ENCODE measurements around the gene MTCL3.
A peak's percentile ranks its signal among the peaks of the same experiment; 100 is the strongest.

Gene MTCL3

DNA sequence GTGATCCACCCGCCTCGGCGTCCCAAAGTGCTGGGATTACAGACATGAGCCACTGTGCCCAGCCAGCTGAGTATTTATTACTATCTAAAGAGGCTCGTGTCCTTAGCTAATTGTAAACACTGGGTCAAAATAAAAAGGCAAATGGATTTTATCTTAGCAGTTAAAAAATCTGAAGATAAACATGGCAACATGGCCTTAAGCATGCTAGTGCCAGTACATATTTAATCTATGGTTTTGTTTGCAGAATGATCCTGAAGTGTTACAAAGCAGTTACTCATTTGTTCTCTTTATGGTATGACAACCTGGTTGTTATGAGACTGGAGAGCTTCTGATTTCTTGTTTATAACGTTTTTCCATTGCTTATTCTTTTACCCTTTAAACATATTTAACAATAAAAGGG is 56.1 kb downstream of the MTCL3 start:
- 81 to 86% (median 84%) methylated on average over 5 of the region's 5 CpGs for whole genome bisulfite sequencing, 5 donors
- intact Hi-C loops (cut with DNase I; ENCODE audit: low total_unique reads), result loop anchor here (10.0 kb wide), 1 partner anchor 82 kb away; no protein-coding TSS in a partner anchor
- DNase-seq, result no peak
- Histone ChIP-seq H3K4me3 (no peak overlapping the region), H3K27me3 (replicated peaks in 1 of 7) (no peaks in the 10 kb centered on the region), H3K27ac (no peak overlapping the region), H3K4me1 (peaks cover 0 to 4% (median 0%) of the 10 kb centered on the region in 6 donors), H3K36me3 (no peaks in the 10 kb centered on the region), H3K9me3 (no peaks in the 10 kb centered on the region)
- TF ChIP-seq POLR2AphosphoS5 (IDR thresholded peaks at IDR 0.05) (no peak), POLR2A (IDR thresholded peaks at IDR 0.05) (no peak)
- TF ChIP-seq, protein P1, sequence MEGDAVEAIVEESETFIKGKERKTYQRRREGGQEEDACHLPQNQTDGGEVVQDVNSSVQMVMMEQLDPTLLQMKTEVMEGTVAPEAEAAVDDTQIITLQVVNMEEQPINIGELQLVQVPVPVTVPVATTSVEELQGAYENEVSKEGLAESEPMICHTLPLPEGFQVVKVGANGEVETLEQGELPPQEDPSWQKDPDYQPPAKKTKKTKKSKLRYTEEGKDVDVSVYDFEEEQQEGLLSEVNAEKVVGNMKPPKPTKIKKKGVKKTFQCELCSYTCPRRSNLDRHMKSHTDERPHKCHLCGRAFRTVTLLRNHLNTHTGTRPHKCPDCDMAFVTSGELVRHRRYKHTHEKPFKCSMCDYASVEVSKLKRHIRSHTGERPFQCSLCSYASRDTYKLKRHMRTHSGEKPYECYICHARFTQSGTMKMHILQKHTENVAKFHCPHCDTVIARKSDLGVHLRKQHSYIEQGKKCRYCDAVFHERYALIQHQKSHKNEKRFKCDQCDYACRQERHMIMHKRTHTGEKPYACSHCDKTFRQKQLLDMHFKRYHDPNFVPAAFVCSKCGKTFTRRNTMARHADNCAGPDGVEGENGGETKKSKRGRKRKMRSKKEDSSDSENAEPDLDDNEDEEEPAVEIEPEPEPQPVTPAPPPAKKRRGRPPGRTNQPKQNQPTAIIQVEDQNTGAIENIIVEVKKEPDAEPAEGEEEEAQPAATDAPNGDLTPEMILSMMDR (IDR thresholded peaks at IDR 0.05 in 8 of 11, conservative IDR thresholded peaks at IDR 0.05 in 3 of 11), result no peak

DNA sequence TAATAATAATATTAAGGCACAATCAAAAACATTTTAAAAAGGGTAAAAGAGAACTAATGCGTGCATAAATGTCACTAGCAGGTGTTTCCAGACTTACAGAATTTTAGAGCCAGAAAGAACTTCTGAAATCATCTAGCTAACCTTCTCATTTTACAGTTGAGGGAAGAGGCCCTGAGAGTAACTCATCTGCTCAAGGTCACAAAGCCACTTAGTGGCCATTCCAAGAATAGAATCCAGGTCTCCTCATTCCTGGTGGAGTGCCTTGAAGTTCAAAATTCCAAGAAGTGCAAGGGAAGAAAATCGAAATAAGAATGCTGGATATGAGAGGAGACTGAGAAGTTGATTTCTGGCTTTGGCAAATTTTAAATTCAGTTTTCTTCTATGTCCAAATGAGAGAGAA is 56.8 kb downstream of the MTCL3 start:
- peaks cover 0 to 10% (median under 1%) of the 10 kb centered on the region in 6 donors for H3K4me1 ChIP-seq
- no peak for DNase-seq
- no peak overlapping the region for H3K27ac ChIP-seq
- no peaks in the 10 kb centered on the region for H3K9me3 ChIP-seq
- no peaks in the 10 kb centered on the region for H3K36me3 ChIP-seq
- H3K4me3 ChIP-seq, result no peak overlapping the region
- TF ChIP-seq, protein P1 (IDR thresholded peaks at IDR 0.05 in 8 of 11, conservative IDR thresholded peaks at IDR 0.05 in 3 of 11), result no peak
- TF ChIP-seq POLR2A (IDR thresholded peaks at IDR 0.05) (no peak), POLR2AphosphoS5 (IDR thresholded peaks at IDR 0.05) (no peak)
- 71 to 89% (median 80%) methylated on average over 2 of the region's 2 CpGs for WGBS, 5 donors
- intact Hi-C loops (cut with DNase I; ENCODE audit: low total_unique reads), result loop anchor here (10.0 kb wide), 1 partner anchor 82 kb away; no protein-coding TSS in a partner anchor
- no peaks in the 10 kb centered on the region for H3K27me3 ChIP-seq (replicated peaks in 1 of 7)

DNA sequence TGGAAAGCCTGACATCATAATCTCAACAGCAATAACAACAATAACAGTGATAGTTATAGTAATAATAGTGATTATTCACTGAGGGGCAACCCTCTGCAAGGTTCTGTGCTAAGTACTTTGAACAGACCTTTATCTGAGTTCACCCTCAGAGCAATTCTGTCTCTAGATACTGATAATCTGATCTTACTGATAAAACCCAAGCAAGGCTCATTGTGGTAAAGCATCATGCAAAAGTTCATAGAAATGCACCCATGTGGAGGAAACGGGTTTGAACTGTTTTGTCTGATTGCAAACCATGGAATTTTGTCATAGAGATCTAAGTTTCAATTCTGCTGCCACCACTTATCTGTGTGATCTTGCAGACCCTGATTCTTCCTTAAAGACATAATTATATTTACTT is 58.7 kb downstream of the MTCL3 start:
- WGBS, 5 donors, result 48 to 76% (median 64%) methylated on average over 1 of the region's 1 CpG
- H3K4me3 ChIP-seq, result no peak overlapping the region
- TF ChIP-seq POLR2AphosphoS5 (IDR thresholded peaks at IDR 0.05) (no peak), POLR2A (IDR thresholded peaks at IDR 0.05) (no peak)
- TF ChIP-seq, protein P1 (IDR thresholded peaks at IDR 0.05 in 8 of 11, conservative IDR thresholded peaks at IDR 0.05 in 3 of 11), result no peak

DNA sequence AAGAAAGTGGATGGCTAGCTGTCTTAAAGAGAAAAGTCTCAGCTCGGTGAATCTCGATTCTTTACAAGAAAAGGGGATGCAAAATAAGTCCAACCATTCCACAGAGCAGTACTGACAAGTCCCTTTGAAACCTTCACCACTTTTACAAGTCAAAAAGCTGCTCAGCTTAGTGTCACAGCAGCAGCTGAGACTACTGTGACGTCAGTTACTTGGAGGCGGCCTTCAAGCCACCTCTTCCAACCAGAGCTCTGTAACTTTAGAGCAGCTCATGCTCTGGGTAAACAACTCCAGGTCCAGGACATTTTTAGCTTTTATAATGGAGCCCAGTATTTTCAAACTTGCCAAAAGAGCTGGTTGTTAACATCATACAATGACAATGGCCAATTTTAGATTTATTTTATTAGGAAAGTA is 59.9 kb downstream of the MTCL3 start, which contains the start of gene KIAA0408:
TSS of gene KIAA0408 (minus strand) at position 159 of the 411 bp plus-strand sequence. CDS start 5,408 bp downstream, outside the sequence.
- Histone ChIP-seq H3K27ac (peak within 1 kb of the TSS in 6 of 8 donors; percentile 1 to 69 (median 54)), H3K9me3 (no peaks in the 10 kb centered on the region), H3K36me3 (no peaks in the 10 kb centered on the region), H3K4me1 (peaks cover 0 to 12% (median 5%) of the 10 kb centered on the region in 6 donors), H3K4me3 (peak within 1 kb of the TSS in 4 of 8 donors; percentile 10 to 30 (median 14)), H3K27me3 (replicated peaks in 1 of 7) (no peaks in the 10 kb centered on the region)
- TF ChIP-seq, protein P1 (IDR thresholded peaks at IDR 0.05 in 8 of 11, conservative IDR thresholded peaks at IDR 0.05 in 3 of 11), result no peak
- no peak for TF ChIP-seq POLR2A (IDR thresholded peaks at IDR 0.05)
- no peak for TF ChIP-seq POLR2AphosphoS5 (IDR thresholded peaks at IDR 0.05)
- no peak for DNase-seq
- intact Hi-C loops (cut with DNase I; ENCODE audit: low total_unique reads), result no loop called here
- 44 to 77% (median 67%) methylated on average over 4 of the region's 4 CpGs for WGBS, 5 donors

More for the DNA sequence above, 58.7 kb downstream of the MTCL3 start:
- Histone ChIP-seq H3K9me3 (no peaks in the 10 kb centered on the region), H3K36me3 (no peaks in the 10 kb centered on the region), H3K27me3 (replicated peaks in 1 of 7) (no peaks in the 10 kb centered on the region), H3K27ac (no peak overlapping the region), H3K4me1 (peaks cover 0 to 12% (median 5%) of the 10 kb centered on the region in 6 donors)
- no peak for DNase-seq
- intact Hi-C loops (cut with DNase I; ENCODE audit: low total_unique reads), result loop anchor here (10.0 kb wide), 1 partner anchor 84 kb away; no protein-coding TSS in a partner anchor

All from spleen (tissue), 11 donors.